Activated effector memory CD4-positive, alpha-beta T cell treated with Interleukin-2 at 50 U/mL for 16 hours (primary cell): ENCODE results near the gene CTCFL.
"Not testable (repeated sequence)": the region's sequence is repeated elsewhere in the genome, so short reads cannot be mapped to it uniquely, and the experiment has no call there.

Experiments used
- DNase-seq: peaks from one replicate; pipeline ENCODE4 v3.0.0-alpha.2; 2020

Gene CTCFL

GRCh38 chr20:57504411-57504810 is 20.5 kb downstream of the CTCFL start:
- no peak for DNase-seq

DNA sequence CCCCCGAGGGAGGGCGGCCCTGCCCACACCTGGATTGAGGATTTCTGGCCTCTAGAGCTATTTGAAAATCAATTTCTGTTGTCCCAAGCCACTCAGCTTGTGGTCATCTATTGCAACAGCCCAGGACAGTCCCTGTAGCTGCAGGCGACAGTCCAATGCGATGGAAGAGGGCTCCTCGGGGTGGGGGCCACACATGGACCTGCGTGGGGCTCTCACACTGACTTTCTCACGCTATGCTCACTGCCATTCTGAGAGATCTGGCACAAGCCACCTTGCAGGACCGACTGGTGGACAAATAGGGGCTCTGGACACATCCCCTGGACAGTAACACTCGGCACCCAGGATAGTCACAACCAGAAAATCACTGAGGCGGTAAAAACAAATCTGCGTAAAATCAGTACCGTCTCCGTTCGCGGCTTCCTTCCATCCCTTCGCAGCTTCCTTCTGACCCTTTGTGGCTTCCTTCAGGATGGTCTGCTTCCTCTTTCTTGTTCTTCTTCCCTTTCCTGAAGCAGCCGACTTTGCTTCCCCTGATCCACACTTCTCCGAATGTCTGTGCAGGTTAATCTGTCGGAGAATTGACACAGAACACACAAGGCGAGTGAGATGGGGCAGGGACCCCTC is 21.8 kb downstream of the CTCFL start:
- DNase-seq: no peak

DNA sequence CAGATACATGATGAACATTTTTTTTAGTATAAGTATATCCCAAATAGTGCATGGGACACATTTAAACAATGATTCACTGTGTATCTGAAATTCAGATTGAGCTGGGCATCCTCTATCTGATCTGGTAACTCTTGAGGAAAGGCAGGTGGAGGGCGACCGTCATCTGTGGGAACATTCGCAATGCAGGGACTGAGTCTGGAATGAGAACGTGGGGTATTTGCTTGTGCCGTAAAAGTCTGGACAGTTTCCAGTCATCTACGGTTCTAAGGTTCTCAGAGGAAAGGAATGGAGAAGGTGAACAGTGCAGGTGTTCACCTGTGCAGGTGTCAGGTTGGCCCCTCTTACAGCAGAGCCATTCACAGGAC is 22.6 kb downstream of the CTCFL start:
- no peak for DNase-seq

DNA sequence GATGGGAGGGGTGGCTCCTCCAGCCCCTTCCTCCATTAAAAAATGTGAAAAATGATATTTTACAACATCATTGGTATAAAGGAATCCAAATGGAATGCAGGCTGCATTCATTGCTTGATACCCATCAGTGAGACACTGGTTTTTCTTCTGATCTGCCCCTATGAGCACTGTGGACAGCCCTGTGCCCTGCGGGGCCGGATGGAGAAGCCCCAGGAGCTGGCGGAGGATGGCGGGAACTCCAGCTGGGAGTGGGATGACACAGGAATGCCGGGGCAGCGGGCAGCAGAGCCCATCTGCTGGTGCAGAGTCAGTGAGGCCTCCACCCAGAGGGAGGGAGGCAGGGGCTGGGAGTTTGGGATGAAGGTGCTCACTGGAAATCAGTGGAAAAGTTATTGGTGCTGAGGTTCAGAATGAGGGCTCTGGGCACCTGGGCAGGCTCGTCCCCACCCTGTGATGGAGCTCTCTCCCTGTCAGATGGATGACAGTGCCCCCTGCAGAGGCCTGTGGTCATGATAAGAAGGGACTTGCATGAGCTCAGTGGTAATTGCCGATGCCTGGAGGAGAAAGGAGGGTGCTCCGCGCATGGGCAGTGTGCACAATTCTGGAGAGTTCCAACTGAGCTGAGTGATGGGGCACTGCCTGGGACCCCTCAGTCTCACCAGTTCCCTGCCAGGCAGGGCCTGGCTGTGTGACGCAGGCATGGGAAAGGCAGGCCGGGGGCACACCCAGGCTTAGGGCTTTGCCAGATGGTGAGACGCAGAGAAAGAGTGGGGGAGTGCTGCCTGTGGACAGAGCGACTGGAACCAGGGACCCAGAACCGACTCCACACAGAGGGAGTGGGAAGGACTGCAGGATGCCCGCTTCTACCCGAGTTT is 23.2 kb downstream of the CTCFL start:
- no peak for DNase-seq

GRCh38 chr20:57500962-57501361 is 24.0 kb downstream of the CTCFL start:
- DNase-seq: no peak

DNA sequence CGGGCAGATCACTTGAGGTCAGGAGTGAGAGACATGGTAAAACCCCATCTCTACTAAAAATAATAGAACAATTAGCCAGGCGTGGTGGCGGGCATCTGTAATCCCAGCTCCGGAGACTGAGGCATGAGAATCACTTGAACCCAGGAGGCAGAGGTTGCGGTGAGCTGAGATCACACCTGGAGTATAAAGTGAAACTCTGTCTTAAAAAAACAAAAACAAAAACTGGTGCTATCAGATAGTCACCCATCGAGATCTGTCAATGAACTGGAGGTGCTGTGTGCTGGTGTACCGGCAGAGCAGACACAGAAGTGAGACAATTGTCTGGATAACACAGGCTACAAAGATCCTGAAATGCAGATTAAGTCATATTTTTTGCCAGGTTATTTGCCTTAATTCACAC is 24.7 kb downstream of the CTCFL start:
- no peak for DNase-seq

- no peak for DNase-seq
Measured at GRCh38 chr20:57499676-57500075, 25.3 kb downstream of the CTCFL start.

- DNase-seq: no peak
Measured at GRCh38 chr20:57498425-57499400, 26.2 kb downstream of the CTCFL start.

- no peak for DNase-seq
Measured at GRCh38 chr20:57496592-57496991, 28.3 kb downstream of the CTCFL start.

- no peak for DNase-seq
Measured at GRCh38 chr20:57495978-57496377, 29.0 kb downstream of the CTCFL start.

DNA sequence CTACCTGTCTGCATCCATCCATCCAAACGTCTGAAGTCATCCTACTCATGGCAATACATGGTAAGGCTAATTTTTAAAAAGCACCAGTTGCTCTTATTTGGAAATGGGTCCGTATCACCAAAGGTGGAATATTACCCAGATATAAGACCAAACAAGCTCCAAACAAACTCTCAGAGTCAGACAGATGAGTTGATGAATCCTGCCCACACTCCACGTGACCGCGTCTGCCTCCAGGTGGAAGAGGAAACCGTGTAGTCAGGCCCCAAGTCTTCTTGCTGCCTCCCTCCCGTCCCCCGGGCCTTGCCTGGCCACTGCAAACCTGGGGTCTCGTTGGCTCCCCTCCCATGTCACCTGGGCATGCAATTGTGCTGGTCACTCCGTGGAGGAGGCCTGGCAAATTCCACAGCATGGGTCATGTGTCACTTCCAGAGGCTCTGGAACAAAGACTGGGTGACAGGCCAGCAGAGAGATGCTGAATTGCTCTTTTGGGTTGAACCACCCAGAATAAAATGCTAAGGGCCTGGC is 31.8 kb downstream of the CTCFL start:
- DNase-seq: no peak

DNA sequence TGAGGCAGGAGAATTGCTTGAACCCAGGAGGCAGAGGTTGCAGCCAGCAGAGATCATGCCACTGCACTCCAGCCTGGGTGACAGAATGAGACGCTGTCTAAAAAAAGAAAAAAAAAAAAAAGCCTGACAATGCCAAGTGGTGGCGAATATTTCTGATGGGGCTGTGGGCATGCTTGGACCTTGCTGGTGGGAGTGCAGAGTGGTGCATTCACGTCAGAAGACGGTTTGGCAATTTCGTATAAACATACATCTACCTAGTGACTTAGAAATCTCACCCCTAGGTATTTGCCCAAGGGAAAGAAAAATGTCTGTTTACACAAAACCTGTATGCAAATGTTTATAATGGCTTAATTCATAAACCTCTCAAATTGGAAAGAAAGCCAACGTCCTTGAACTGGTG is 33.6 kb downstream of the CTCFL start:
- no peak for DNase-seq

- DNase-seq: not testable (repeated sequence)
Measured at GRCh38 chr20:57488277-57488676, 36.7 kb downstream of the CTCFL start.

DNA sequence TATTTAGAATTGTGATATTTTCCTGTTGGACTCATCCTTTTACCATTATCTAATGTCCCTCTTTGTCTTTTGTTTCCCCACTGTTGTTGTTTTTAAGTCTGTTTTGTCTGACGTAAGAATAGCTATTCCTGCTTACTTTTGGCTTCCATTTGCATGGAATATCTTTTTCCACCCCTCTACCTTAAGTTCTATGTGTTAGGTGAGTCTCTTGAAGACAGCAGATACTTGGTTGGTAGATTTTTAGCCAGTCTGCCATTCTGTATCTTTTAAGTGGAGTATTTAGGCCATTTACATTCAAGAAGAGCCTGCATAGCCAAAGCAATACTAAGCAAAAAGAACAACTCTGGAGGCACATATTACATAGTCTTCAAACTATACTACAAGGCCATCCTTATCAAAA is 39.2 kb downstream of the CTCFL start:
- no peak for DNase-seq

GRCh38 chr20:57484772-57485171 is 40.2 kb downstream of the CTCFL start:
- DNase-seq: no peak

DNA sequence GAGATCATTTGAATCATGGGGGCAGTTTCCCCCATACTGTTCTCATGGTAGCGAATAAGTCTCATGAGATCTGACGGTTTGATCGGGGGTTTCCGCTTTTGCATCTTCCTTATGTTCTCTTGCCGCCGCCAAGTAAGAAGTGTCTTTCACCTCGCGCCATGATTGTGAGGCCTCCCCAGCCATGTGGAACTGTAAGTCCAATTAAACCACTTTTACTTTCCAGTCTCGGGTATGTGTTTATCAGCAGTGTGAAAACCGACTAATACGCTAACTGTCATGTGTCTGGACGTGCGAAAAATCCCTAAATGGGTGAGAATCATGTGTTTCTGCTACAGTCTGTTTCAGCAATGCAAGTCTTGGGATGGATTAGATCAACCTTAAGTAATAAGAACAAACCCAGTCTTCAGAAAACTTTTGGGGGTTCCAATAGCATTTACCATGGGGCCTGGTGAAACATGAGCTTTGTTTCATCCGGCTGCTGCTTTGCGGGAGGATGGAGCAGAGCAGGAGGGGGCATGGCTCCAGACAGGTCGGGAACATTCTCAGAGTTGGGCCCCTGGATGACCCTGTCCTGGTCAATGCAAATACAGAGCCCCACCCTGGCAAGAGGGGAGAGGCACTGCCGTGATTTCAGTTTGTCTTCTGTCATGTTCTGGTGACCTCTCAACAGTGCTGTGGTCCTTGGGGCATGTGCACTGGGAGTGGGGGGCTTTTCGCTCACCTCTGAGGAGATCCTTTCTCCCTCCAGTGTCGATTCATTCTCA is 41.5 kb downstream of the CTCFL start:
- no peak for DNase-seq

- DNase-seq: no peak
Measured at GRCh38 chr20:57482796-57483195, 42.1 kb downstream of the CTCFL start.

- DNase-seq: no peak
Measured at GRCh38 chr20:57482148-57482547, 42.8 kb downstream of the CTCFL start.

DNA sequence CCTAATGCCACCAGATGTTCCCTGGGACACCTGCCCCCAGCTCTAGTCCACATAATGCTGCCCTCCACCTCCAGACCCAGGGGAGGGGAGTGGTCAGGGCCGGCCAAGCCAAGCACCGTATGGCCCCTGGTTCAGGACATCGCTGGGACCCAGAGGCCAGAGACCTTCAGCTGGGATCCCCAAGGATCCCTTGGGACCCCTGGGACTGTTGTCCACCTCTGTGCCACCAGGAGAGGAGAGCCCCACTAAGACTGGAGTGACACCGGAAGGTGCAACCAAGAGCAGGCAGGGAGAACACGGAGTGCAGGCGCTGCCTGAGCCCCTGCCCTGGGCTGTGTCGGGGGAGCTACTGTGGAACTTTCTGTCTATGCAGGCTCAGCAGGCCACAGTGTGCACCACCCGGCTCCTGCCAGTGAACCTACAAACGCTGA is 43.6 kb downstream of the CTCFL start:
- no peak for DNase-seq

GRCh38 chr20:57480444-57481160 is 44.3 kb downstream of the CTCFL start:
- no peak for DNase-seq

DNA sequence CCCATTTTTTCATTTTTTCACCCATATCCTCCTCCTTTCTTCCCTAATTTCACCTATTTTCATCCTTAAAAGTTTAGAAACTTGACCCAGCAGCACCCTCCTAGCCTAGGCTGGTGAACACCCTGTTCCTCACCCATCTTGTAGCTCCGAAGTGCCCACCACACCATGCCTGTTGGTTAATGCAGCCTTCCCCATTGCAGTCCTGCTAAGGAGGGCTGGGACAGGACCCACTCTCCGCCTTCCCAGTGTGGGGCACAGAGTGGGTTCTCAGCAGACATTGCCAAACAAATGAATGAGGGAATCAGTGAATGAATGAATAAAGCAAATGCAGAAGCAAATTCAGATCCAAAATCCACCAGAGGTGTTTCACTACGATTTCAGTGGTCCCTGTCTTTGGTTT is 45.7 kb downstream of the CTCFL start:
- no peak for DNase-seq

DNA sequence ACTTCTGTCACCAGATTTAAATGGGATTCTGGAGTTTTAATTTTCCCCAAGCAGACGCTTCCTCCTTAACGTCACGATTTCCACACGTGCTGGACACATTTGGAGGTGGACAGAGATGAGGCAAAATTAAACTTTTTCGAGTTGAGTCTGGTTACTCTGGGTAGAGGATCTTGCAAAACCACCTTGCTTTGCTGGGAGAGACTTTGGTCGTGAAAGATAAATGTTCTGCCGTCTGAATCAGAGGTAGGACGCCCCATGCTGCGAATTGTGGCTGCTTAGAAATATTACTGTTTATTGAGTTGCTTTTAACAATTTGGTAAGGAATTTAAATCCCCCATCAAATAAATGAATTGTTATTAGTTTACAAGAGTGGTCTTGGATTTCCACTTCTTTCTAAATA is 46.8 kb downstream of the CTCFL start:
- no peak for DNase-seq
